Skeletal muscle cell (primary cell): ENCODE measurements around the gene SEMG1.

Experiments used
- DNase-seq: peaks from one replicate; pipeline ENCODE4 v3.0.0-alpha.2; 2010; ENCODE audit warnings: low read depth
- H3K4me3 ChIP-seq: 2 replicates; pipeline ENCODE4 v1.5.1; 2011; ENCODE audit warnings: low read depth, mild to moderate bottlenecking, control low read depth, low read length, moderate library complexity

Gene SEMG1

GRCh38 chr20:45206725-45207124 lies at the start of gene SEMG1:
SEMG1 (plus strand) TSS chr20:45207033; CDS start chr20:45207054, 21 bp downstream.
- no peak for DNase-seq
- H3K4me3 ChIP-seq = no peak within 1 kb of the TSS

GRCh38 chr20:45157962-45158361 lies 48.9 kb upstream of the SEMG1 start:
- DNase-seq = peak; percentile 52
- H3K4me3 ChIP-seq = no peak overlapping the region

- no peak for DNase-seq
- H3K4me3 ChIP-seq = no peak overlapping the region
These were observed 43.6 kb upstream of the SEMG1 start for GRCh38 chr20:45163083-45163803.

GRCh38 chr20:45164906-45165305 lies 41.9 kb upstream of the SEMG1 start:
- H3K4me3 ChIP-seq = no peak overlapping the region
- no peak for DNase-seq

- H3K4me3 ChIP-seq = no peak overlapping the region
- no peak for DNase-seq
These were observed 33.3 kb upstream of the SEMG1 start for GRCh38 chr20:45173522-45173921.

GRCh38 chr20:45174434-45175364 lies 32.1 kb upstream of the SEMG1 start, which contains the start of gene PI3:
PI3 (plus strand) TSS chr20:45174902; CDS start chr20:45174923, 21 bp downstream.
- no peak for DNase-seq
- H3K4me3 ChIP-seq = no peak within 1 kb of the TSS

- H3K4me3 ChIP-seq = no peak overlapping the region
- DNase-seq = no peak
These were observed 30.1 kb upstream of the SEMG1 start for GRCh38 chr20:45176526-45177267.

- no peak overlapping the region for H3K4me3 ChIP-seq
- DNase-seq = no peak
These were observed 27.7 kb upstream of the SEMG1 start for GRCh38 chr20:45179166-45179565.

GRCh38 chr20:45181639-45182038 lies 25.2 kb upstream of the SEMG1 start:
- no peak overlapping the region for H3K4me3 ChIP-seq
- DNase-seq = no peak

GRCh38 chr20:45183084-45183483 lies 23.7 kb upstream of the SEMG1 start:
- no peak overlapping the region for H3K4me3 ChIP-seq
- no peak for DNase-seq

GRCh38 chr20:45187693-45188092 lies 19.1 kb upstream of the SEMG1 start:
- DNase-seq = no peak
- no peak overlapping the region for H3K4me3 ChIP-seq

- no peak for DNase-seq
- no peak overlapping the region for H3K4me3 ChIP-seq
These were observed 17.7 kb upstream of the SEMG1 start for GRCh38 chr20:45189067-45189609.

GRCh38 chr20:45189861-45190260 lies 17.0 kb upstream of the SEMG1 start:
- no peak overlapping the region for H3K4me3 ChIP-seq
- no peak for DNase-seq

- H3K4me3 ChIP-seq = no peak overlapping the region
- DNase-seq = no peak
These were observed 14.9 kb upstream of the SEMG1 start for GRCh38 chr20:45191926-45192325.

- H3K4me3 ChIP-seq = no peak overlapping the region
- DNase-seq = no peak
These were observed 13.5 kb upstream of the SEMG1 start for GRCh38 chr20:45193331-45193730.

GRCh38 chr20:45209924-45210323 lies 3.1 kb downstream of the SEMG1 start:
- no peak overlapping the region for H3K4me3 ChIP-seq
- no peak for DNase-seq

- H3K4me3 ChIP-seq = no peak overlapping the region
- no peak for DNase-seq
These were observed 5.0 kb downstream of the SEMG1 start for GRCh38 chr20:45211569-45212474.

- DNase-seq = no peak
- no peak overlapping the region for H3K4me3 ChIP-seq
These were observed 6.0 kb downstream of the SEMG1 start for GRCh38 chr20:45212836-45213235.

- DNase-seq = no peak
- no peak overlapping the region for H3K4me3 ChIP-seq
These were observed 11.3 kb downstream of the SEMG1 start for GRCh38 chr20:45218124-45218523.
